Stimulated activated CD8-positive, alpha-beta memory T cell treated with anti-CD3 and anti-CD28 coated beads, Interleukin-12 subunit alpha, Interleukin-12 subunit beta, amount 100 ng/mL, for 4 hours (primary cell): Measurements from ENCODE around the gene FAT2.
"Not testable (repeated sequence)": the region's sequence is repeated elsewhere in the genome, so short reads cannot be mapped to it uniquely, and the experiment has no call there.

Source experiments
- DNase-seq: peaks from one replicate; pipeline ENCODE4 v3.0.0-alpha.2; 2020; ENCODE audit warnings: low read depth

Gene FAT2

GRCh38 chr5:151614565-151614964 lies 23.4 kb upstream of the FAT2 start:
- DNase-seq = no peak

GRCh38 chr5:151612689-151613427 lies 21.7 kb upstream of the FAT2 start:
- DNase-seq = no peak

- no peak for DNase-seq
Measured at GRCh38 chr5:151611127-151611775, 20.1 kb upstream of the FAT2 start.

GRCh38 chr5:151608522-151608921 lies 17.4 kb upstream of the FAT2 start:
- no peak for DNase-seq

GRCh38 chr5:151607304-151607703 lies 16.2 kb upstream of the FAT2 start:
- DNase-seq = no peak

GRCh38 chr5:151605559-151605958 lies 14.4 kb upstream of the FAT2 start:
- no peak for DNase-seq

- DNase-seq = no peak
Measured at GRCh38 chr5:151602806-151603205, 11.7 kb upstream of the FAT2 start.

- no peak for DNase-seq
Measured at GRCh38 chr5:151601391-151601790, 10.3 kb upstream of the FAT2 start.

- no peak for DNase-seq
Measured at GRCh38 chr5:151600069-151600665, 9.0 kb upstream of the FAT2 start.

GRCh38 chr5:151598984-151599383 lies 7.9 kb upstream of the FAT2 start:
- DNase-seq = no peak

- DNase-seq = no peak
Measured at GRCh38 chr5:151598549-151598948, 7.4 kb upstream of the FAT2 start.

- DNase-seq = no peak
Measured at GRCh38 chr5:151597749-151598148, 6.6 kb upstream of the FAT2 start.

GRCh38 chr5:151596828-151597539 lies 5.9 kb upstream of the FAT2 start:
- DNase-seq = no peak

GRCh38 chr5:151595411-151595826 lies 4.3 kb upstream of the FAT2 start:
- no peak for DNase-seq

- no peak for DNase-seq
Measured at GRCh38 chr5:151592855-151593408, 1.8 kb upstream of the FAT2 start.

- DNase-seq = no peak
Measured at GRCh38 chr5:151589878-151590570, 1.1 kb downstream of the FAT2 start.

GRCh38 chr5:151587796-151588555 lies 3.2 kb downstream of the FAT2 start:
- DNase-seq = no peak

- no peak for DNase-seq
Measured at GRCh38 chr5:151585970-151586369, 5.2 kb downstream of the FAT2 start.

GRCh38 chr5:151585344-151585743 lies 5.8 kb downstream of the FAT2 start:
- DNase-seq = not testable (repeated sequence)

GRCh38 chr5:151584057-151584937 lies 6.8 kb downstream of the FAT2 start:
- DNase-seq = no peak
